DMS114 treated with DMSO at 0.1 percent for 48 hours (cell line): ENCODE measurements around the gene GLRA3.
A peak's percentile ranks its signal among the peaks of the same experiment; 100 is the strongest.
"Not testable (repeated sequence)": the region's sequence is repeated elsewhere in the genome, so short reads cannot be mapped to it uniquely, and the experiment has no call there.

Experiments used
- DNase-seq: peaks from one replicate; lab custom pipeline; 2025; ENCODE audit not compliant: unreplicated experiment; lab: John Stamatoyannopoulos, UW

Gene GLRA3

GRCh38 chr4:174828845-174829701 lies at the start of gene GLRA3:
Gene GLRA3, minus strand, starts transcription at chr4:174829247. Its CDS starts 436 bp downstream, at chr4:174828811.
- peak; percentile 10 for DNase-seq

- DNase-seq: no peak
Observed at GRCh38 chr4:174874898-174875297, 45.9 kb upstream of the GLRA3 start.

- DNase-seq: peak; percentile 2
Observed at GRCh38 chr4:174873931-174874330, 44.9 kb upstream of the GLRA3 start.

- not testable (repeated sequence) for DNase-seq
Observed at GRCh38 chr4:174873146-174873545, 44.1 kb upstream of the GLRA3 start.

- DNase-seq: no peak
Observed at GRCh38 chr4:174871407-174871806, 42.4 kb upstream of the GLRA3 start.

- no peak for DNase-seq
Observed at GRCh38 chr4:174870311-174870710, 41.3 kb upstream of the GLRA3 start.

GRCh38 chr4:174869339-174869738 lies 40.3 kb upstream of the GLRA3 start:
- no peak for DNase-seq

- no peak for DNase-seq
Observed at GRCh38 chr4:174867903-174868302, 38.9 kb upstream of the GLRA3 start.

- no peak for DNase-seq
Observed at GRCh38 chr4:174865418-174865985, 36.5 kb upstream of the GLRA3 start.

GRCh38 chr4:174864031-174864430 lies 35.0 kb upstream of the GLRA3 start:
- DNase-seq: no peak

GRCh38 chr4:174860588-174860987 lies 31.5 kb upstream of the GLRA3 start:
- DNase-seq: no peak

GRCh38 chr4:174859904-174860303 lies 30.9 kb upstream of the GLRA3 start:
- no peak for DNase-seq

GRCh38 chr4:174856926-174857800 lies 28.1 kb upstream of the GLRA3 start:
- DNase-seq: no peak

- DNase-seq: no peak
Observed at GRCh38 chr4:174855050-174855449, 26.0 kb upstream of the GLRA3 start.

GRCh38 chr4:174853629-174854028 lies 24.6 kb upstream of the GLRA3 start:
- no peak for DNase-seq

GRCh38 chr4:174848596-174848995 lies 19.5 kb upstream of the GLRA3 start:
- DNase-seq: no peak

- DNase-seq: no peak
Observed at GRCh38 chr4:174847801-174848427, 18.9 kb upstream of the GLRA3 start.

- DNase-seq: no peak
Observed at GRCh38 chr4:174835536-174835935, 6.5 kb upstream of the GLRA3 start.

GRCh38 chr4:174834477-174834876 lies 5.4 kb upstream of the GLRA3 start:
- DNase-seq: no peak

- no peak for DNase-seq
Observed at GRCh38 chr4:174826660-174827059, 2.4 kb downstream of the GLRA3 start.

- no peak for DNase-seq
Observed at GRCh38 chr4:174815282-174815681, 13.8 kb downstream of the GLRA3 start.
